Measurements from ENCODE around the gene RBL2. TPM values are rescaled to one million over a fixed set of nuclear protein-coding genes. Genes with fewer than 3 reads are reported as not detected.
"Not testable (repeated sequence)": the region's sequence is repeated elsewhere in the genome, so short reads cannot be mapped to it uniquely, and the experiment has no call there.

The RBL2 gene
- total RNA-seq, 8 experiments from 2014 or later: 16.9 to 57.5 (median 29.7) TPM

DNA sequence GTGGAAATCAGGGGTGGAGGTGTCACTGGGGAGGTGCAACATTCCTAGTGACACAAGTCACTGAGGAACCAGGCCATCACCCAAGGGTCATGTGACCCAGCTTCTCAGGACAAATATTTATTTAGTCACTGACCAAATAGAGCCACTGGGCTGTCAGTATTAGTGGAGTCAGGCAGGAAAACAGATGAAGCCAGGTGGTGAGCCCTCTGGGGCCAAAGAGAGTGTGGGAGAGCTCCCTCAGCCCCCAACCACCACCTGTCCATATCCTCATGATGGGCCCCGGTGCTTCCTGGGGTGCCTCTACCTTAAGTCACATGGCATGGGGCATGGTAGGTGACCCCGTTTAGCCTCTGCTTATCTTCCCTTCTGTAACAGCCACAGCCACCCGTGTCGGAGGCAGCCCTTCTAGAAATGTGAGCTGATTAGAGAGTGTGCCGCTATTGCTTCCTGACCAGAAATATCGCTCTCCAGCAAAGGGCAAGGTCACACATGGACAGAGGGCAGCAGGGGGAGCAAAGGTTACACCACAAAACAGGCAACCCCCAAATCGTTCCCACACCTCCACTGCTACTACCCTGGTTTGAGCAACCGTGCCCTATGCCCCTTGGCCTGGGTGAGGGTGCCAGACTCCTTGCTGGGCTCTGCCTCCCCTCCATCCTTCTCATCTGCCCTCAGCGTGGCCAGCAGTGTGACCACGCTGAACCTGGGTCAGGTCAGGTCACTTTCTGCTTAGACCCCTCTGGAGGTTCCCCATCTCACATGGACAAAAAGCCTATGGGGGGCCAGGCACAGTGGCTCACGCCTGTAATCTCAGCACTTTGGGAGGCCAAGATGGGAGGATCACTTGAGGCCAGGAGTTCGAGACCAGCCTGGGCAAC is 77.4 kb downstream of the RBL2 start:
- ATAC-seq (replicated peaks in 6 of 8): peak in 2 of 8 experiments; percentile 21 to 65

DNA sequence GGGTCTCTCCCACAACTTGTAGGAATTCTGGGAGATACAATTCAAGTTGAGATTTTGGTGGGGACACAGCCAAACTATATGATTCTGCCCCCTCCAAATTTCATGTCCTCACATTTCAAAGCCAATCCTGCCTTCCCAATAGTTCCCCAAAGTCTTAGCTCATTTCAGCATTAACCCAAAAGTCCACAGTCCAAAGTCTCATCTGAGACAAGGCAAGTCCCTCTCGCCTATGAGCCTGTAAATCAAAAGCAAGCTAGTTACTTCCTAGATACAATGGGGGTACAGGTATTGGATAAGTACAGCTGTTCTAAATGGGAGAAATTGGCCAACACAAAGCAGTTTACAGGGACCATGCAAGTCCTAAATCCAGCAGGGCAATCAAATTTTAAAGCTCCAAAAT is 78.5 kb downstream of the RBL2 start:
- ATAC-seq (replicated peaks in 6 of 8); H3K27ac ChIP-seq; H3K4me1 ChIP-seq (replicated peaks in 1 of 2); in situ Hi-C loops (cut with MboI; ENCODE audit: low pct_unique_long_range_greater_than_20kb in 2 of 9, low sequenced_read_pairs in 9 of 9, unreplicated experiment in 9 of 9); H3K4me3 ChIP-seq: not testable (repeated sequence)
- 0 to 86% (median 29%) methylated on average over 1 of the region's 1 CpG; no CpG with 5 or more reads in 5 of the 10 experiments for WGBS, 10 experiments

More for the DNA sequence above, 77.4 kb downstream of the RBL2 start:
- H3K4me3 ChIP-seq: no peak overlapping the region
- WGBS, 10 experiments: 69 to 92% (median 80%) methylated on average over 1 to 6 of the region's 12 CpGs; no CpG with 5 or more reads in 6 of the 10 experiments
- peaks cover 4% of the 10 kb centered on the region in 2 donors for H3K4me1 ChIP-seq (replicated peaks in 1 of 2)
- H3K27ac ChIP-seq: no peak overlapping the region
- in situ Hi-C loops (cut with MboI; ENCODE audit: low pct_unique_long_range_greater_than_20kb in 2 of 9, low sequenced_read_pairs in 9 of 9, unreplicated experiment in 9 of 9): no loop called here

DNA sequence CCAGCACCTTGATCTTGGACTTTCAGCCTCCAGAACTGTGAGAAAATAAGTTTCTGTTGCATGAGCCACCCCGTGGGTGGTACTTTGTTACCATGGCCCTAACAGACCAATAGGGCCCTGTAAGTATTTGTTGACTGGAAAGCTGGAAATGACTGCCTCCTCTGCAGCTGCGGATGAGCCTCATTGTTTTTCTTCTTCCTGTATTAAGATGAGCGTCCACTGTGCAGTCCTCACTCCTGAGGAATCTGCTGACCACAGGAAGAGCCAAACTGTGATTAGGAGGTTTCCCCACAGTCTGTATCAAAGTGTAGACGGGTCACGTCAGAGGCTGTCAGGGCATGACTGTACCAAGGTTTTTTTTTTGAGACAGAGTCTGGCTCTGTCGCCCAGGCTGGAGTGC is 81.0 kb downstream of the RBL2 start:
- in situ Hi-C loops (cut with MboI; ENCODE audit: low pct_unique_long_range_greater_than_20kb in 2 of 9, low sequenced_read_pairs in 9 of 9, unreplicated experiment in 9 of 9): no loop called here

DNA sequence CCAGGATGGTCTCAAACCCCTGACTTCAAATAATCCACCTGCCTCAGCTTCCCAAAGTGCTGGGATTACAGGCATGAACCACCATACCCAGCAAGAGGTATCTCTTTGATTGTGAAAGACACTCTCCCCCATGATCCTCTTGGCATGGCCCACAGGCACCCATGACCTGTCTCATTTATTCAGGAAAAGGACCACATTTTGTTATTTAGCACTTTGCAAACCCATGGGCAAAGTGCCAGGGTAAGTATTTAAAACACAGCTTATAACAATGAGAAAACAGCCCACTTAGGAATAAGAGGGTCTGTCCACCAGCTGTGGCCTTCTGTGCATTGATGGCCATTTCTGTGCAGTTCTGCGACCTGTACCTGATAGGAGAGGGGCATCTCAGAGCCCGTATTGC is 81.5 kb downstream of the RBL2 start:
- in situ Hi-C loops (cut with MboI; ENCODE audit: low pct_unique_long_range_greater_than_20kb in 2 of 9, low sequenced_read_pairs in 9 of 9, unreplicated experiment in 9 of 9): no loop called here
- H3K4me1 ChIP-seq (replicated peaks in 1 of 2): no peaks in the 10 kb centered on the region
- WGBS, 10 experiments: 25 to 50% methylated on average over 1 to 2 of the region's 2 CpGs; no CpG with 5 or more reads in 8 of the 10 experiments
- no peak overlapping the region for H3K27ac ChIP-seq
- ATAC-seq (replicated peaks in 6 of 8): no peak
- no peak overlapping the region for H3K4me3 ChIP-seq

More for the DNA sequence above, 81.0 kb downstream of the RBL2 start:
- Histone ChIP-seq H3K4me1 (replicated peaks in 1 of 2) (peaks cover 1% of the 10 kb centered on the region in 2 donors), H3K4me3 (no peak overlapping the region), H3K27ac (no peak overlapping the region)
- WGBS, 10 experiments: 17 to 100% (median 73%) methylated on average over 1 to 2 of the region's 6 CpGs; no CpG with 5 or more reads in 3 of the 10 experiments
- no peak for ATAC-seq (replicated peaks in 6 of 8)

DNA sequence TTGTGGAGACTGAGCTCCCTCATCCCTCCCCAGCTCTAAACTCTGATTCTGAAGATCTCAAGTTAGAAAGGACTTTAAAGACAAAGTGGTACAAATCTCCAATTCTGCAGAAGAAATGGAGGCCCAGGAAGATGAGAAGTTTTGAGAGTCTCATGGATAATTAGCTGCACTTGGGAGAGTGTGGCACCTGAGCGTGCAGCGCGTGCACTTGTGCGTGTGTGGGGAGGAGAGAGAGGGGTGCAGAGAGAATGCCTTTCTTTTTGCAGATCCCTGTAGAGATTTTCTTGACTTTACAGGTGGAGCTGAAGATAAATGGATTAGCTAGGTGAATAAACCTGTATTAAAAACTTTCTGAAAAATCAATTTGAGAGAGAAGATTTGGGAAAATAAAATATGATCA is 83.6 kb downstream of the RBL2 start:
- ATAC-seq (replicated peaks in 6 of 8): no peak
- WGBS, 10 experiments: 79 to 100% (median 100%) methylated on average over 1 to 4 of the region's 4 CpGs; no CpG with 5 or more reads in 3 of the 10 experiments
- Histone ChIP-seq H3K4me3 (no peak overlapping the region), H3K4me1 (replicated peaks in 1 of 2) (no peaks in the 10 kb centered on the region), H3K27ac (no peak overlapping the region)
- in situ Hi-C loops (cut with MboI; ENCODE audit: low pct_unique_long_range_greater_than_20kb in 2 of 9, low sequenced_read_pairs in 9 of 9, unreplicated experiment in 9 of 9): no loop called here

DNA sequence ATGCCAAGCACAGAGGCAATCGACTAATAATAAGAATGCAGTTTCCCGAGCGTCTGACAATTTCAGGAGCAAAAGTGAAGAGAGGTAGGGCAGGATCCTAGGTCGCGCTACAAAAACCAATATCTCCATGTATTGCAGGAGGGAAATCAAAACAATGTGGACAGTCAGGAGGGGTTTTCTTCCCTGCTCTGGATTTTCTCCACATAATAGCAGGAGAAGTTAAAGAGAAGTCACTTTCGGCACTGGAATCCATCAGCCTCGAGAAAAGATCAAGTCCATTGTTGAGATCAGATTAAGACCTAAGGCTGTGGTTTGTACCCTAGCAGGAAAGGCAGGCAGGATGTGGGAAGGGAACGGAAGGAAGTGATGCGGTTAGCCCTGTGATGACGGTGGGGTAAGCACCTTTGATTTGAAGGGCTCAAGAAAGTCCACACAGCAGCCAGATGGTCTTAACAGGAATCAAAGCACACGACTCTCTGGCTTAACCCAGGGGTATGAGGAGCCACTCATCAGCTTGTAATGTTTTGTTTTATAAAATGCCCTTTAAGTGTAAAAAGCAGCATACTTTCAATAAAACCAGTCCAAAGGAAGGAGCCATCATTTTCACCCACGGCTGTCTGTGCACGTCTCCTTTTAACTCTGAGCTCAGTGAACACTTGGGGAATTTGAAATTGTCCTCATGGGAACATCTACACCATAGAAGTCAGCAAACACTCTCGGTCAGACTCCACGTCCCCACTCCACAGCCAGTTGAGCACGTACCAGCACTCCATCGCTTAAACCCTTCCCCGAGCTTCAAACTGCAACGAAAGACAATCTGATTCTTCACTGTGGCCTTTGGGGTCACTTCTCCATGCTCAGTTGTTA is 84.5 kb downstream of the RBL2 start:
- in situ Hi-C loops (cut with MboI; ENCODE audit: low pct_unique_long_range_greater_than_20kb in 2 of 9, low sequenced_read_pairs in 9 of 9, unreplicated experiment in 9 of 9): no loop called here
- Histone ChIP-seq H3K4me3 (no peak overlapping the region), H3K4me1 (replicated peaks in 1 of 2) (no peaks in the 10 kb centered on the region), H3K27ac (no peak overlapping the region)
- ATAC-seq (replicated peaks in 6 of 8): no peak
- WGBS, 10 experiments: 48 to 91% (median 83%) methylated on average over 2 to 16 of the region's 19 CpGs

DNA sequence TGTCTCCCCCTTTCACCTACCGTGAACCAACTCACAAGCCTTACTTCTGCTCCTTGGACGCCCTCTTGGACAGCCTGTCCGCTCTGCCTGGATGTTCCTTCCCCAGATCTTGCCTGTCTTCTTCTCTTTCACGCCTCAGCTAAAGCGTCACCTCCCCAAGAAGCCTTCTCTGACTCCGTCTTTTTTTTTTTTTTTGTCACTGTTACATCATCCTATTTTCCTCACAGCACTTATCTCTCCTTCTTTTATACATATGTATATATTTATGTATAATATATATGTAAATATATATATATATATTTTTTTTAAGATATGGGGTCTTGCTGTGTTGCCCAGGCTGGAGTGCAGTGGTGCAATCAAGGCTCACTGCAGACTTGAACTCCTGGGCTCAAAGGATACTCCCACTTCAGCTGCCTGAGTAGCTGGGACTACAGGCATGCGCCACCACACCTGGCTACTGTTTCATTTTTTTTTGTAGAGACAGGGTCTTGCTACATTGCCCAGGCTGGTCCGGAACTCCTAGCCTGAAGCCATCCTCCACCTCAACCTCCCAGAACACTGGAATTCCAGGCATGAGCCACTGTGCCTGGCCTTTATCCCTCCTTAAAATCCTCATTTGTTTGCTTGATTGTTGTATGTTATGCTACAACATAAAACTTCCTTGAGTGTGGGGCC is 85.3 kb downstream of the RBL2 start:
- WGBS, 10 experiments: 61 to 100% (median 81%) methylated on average over 3 to 8 of the region's 8 CpGs; no CpG with 5 or more reads in 2 of the 10 experiments
- no peaks in the 10 kb centered on the region for H3K4me1 ChIP-seq (replicated peaks in 1 of 2)
- ATAC-seq (replicated peaks in 6 of 8): no peak
- no peak overlapping the region for H3K4me3 ChIP-seq
- in situ Hi-C loops (cut with MboI; ENCODE audit: low pct_unique_long_range_greater_than_20kb in 2 of 9, low sequenced_read_pairs in 9 of 9, unreplicated experiment in 9 of 9): no loop called here
- H3K27ac ChIP-seq: no peak overlapping the region

DNA sequence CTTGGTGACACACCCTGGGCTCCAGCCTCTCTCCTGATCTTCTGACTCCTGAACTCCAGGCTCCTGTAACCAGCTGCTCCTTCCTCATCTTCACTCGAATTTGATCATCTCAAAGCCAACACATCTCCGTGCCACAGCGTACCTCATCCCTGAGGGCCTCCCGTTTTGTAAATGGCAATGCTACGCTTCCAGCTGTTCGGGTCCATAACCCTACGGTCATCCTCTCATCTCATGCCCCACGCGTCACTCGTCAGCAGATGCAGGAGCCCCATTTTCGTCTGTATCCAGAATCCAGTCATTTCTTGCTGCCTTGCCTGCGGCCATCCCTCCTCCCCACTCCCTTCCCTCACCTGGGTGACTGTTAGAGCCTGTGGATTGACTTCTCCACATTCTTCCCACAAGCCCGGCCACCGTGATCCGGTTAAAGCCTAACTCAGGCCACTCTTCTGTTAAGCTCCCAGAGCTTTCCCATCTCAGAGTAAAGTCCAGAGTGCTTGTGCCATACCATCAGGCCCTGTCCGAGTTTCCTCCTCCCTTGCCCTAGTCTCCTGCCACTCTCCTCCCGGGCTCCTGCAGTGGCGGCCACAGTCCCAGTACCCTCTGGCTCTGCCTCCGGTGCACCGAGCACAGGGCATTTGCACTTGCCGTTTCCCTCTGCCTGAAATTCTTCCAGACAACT is 89.0 kb downstream of the RBL2 start:
- no peak for ATAC-seq (replicated peaks in 6 of 8)
- Histone ChIP-seq H3K4me1 (replicated peaks in 1 of 2) (no peaks in the 10 kb centered on the region), H3K4me3 (no peak overlapping the region), H3K27ac (no peak overlapping the region)
- WGBS, 10 experiments: 66 to 96% (median 84%) methylated on average over 2 to 13 of the region's 21 CpGs; no CpG with 5 or more reads in 1 of the 10 experiments
- in situ Hi-C loops (cut with MboI; ENCODE audit: low pct_unique_long_range_greater_than_20kb in 2 of 9, low sequenced_read_pairs in 9 of 9, unreplicated experiment in 9 of 9): no loop called here

DNA sequence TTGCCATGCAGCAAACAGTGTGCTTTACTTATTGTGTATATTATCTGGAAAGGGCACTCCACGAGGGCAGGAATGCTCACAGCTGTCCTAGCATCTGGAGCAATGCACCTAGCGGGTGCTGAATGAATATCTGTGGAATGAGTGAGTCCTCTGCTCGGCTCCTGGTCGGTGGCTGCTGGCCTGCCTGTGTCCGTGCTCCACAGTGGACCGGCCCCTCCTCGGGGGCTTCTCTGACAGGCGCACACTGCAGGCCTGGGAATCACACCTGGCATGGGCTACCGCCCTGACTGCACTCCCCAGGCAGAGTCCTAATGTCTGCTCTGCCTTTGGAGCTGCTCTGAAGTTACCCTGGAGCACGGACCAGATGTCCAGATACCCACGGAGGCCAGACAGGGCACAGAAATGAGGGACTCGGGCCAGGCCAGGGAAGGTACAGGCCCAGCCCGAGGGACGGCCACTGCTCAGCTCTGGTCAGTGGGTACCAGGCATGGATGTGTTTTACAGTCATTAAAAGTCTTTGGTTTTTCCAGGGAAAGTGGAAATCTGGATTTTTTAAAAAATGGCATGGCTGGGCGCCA is 89.8 kb downstream of the RBL2 start:
- no peak for ATAC-seq (replicated peaks in 6 of 8)
- whole genome bisulfite sequencing, 10 experiments: 58 to 100% (median 81%) methylated on average over 1 to 10 of the region's 15 CpGs; no CpG with 5 or more reads in 3 of the 10 experiments
- H3K27ac ChIP-seq: no peak overlapping the region
- in situ Hi-C loops (cut with MboI; ENCODE audit: low pct_unique_long_range_greater_than_20kb in 2 of 9, low sequenced_read_pairs in 9 of 9, unreplicated experiment in 9 of 9): no loop called here
- H3K4me1 ChIP-seq (replicated peaks in 1 of 2): no peaks in the 10 kb centered on the region
- H3K4me3 ChIP-seq: no peak overlapping the region

DNA sequence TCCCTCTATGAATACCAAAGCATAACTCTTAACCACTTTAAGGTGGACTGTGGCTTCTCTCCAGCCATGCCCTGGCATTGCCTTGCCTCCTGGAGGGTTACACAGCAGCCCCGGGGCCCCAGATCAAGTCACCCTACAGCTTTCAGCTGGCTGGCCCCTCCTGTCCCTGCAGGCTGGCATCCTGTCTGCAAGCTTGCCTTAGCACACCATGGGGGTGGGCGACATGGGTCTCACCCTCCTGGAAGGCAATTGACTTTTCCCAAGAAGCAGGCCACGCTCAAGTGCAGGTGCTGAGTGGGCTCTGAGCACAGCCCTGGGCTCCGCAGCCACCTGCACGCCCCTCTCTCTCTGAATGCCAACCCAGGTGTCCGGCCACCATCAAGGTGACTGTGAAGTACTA is 94.5 kb downstream of the RBL2 start:
- H3K4me3 ChIP-seq: no peak overlapping the region
- no peak overlapping the region for H3K27ac ChIP-seq
- ATAC-seq (replicated peaks in 6 of 8): peak in 1 of 8 experiments; percentile 38
- in situ Hi-C loops (cut with MboI; ENCODE audit: low pct_unique_long_range_greater_than_20kb in 2 of 9, low sequenced_read_pairs in 9 of 9, unreplicated experiment in 9 of 9): loop anchor here in 1 of 9 experiments (25.0 kb wide), 1 partner anchor 1409 kb away; the partner anchor contains the start of gene IRX5
- 20 to 100% (median 88%) methylated on average over 1 of the region's 6 CpGs; no CpG with 5 or more reads in 6 of the 10 experiments for WGBS, 10 experiments
- peaks cover 0 to 9% of the 10 kb centered on the region in 2 donors for H3K4me1 ChIP-seq (replicated peaks in 1 of 2)

DNA sequence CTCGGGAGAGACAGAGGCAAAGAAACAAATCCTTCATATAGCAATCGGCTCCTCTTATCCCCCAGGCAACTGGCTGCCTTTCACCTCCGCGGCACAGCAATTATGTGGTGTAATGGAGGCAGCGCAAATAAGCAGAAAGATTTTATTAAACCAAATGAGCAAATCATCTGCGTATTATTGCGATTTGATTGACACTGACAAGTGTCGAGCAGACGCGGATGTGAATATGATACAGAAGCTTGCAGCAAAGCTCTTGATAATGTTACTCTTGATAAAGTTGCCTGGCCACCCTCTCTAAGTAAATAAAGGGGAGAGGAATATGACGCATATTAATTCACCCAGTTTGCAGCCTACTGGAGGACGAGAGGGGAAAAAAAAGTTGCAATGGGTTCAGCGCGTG is 95.2 kb downstream of the RBL2 start:
- no peak overlapping the region for H3K27ac ChIP-seq
- in situ Hi-C loops (cut with MboI; ENCODE audit: low pct_unique_long_range_greater_than_20kb in 2 of 9, low sequenced_read_pairs in 9 of 9, unreplicated experiment in 9 of 9): loop anchor here in 1 of 9 experiments (25.0 kb wide), 1 partner anchor 1408 kb away; the partner anchor contains the start of gene IRX5
- 36 to 94% (median 90%) methylated on average over 4 to 14 of the region's 14 CpGs for WGBS, 10 experiments
- peaks cover 0 to 9% of the 10 kb centered on the region in 2 donors for H3K4me1 ChIP-seq (replicated peaks in 1 of 2)
- ATAC-seq (replicated peaks in 6 of 8): no peak
- H3K4me3 ChIP-seq: no peak overlapping the region

DNA sequence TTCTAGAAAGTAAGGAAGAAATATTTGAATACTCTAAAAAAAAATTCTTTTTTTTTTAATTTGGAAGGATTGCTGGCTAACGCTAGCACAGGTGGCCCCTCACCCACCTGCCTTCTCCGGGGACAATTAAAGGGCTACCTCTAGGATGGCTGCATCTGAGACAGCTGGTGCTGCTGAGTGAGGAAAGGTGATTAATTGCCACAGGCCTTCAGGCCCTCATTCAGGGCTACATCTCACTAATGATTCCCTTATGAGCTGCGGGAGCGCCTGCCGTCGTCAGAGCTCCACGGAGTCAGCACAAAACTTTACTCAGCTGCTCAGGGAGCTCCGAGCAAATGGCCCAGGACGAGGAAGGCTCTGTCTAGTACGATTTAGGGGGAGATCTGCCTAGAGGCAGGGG is 95.8 kb downstream of the RBL2 start:
- in situ Hi-C loops (cut with MboI; ENCODE audit: low pct_unique_long_range_greater_than_20kb in 2 of 9, low sequenced_read_pairs in 9 of 9, unreplicated experiment in 9 of 9): loop anchor here in 1 of 9 experiments (25.0 kb wide), 1 partner anchor 1407 kb away; the partner anchor contains the start of gene IRX5
- WGBS, 10 experiments: 10 to 60% (median 38%) methylated on average over 1 to 7 of the region's 10 CpGs; no CpG with 5 or more reads in 3 of the 10 experiments
- Histone ChIP-seq H3K27ac (no peak overlapping the region), H3K4me3 (no peak overlapping the region), H3K4me1 (replicated peaks in 1 of 2) (peaks cover 0 to 9% of the 10 kb centered on the region in 2 donors)
- peak in 5 of 8 experiments; percentile 75 to 95 (median 88) for ATAC-seq (replicated peaks in 6 of 8)
